Measurements from ENCODE around the gene FLVCR1.

DNA sequence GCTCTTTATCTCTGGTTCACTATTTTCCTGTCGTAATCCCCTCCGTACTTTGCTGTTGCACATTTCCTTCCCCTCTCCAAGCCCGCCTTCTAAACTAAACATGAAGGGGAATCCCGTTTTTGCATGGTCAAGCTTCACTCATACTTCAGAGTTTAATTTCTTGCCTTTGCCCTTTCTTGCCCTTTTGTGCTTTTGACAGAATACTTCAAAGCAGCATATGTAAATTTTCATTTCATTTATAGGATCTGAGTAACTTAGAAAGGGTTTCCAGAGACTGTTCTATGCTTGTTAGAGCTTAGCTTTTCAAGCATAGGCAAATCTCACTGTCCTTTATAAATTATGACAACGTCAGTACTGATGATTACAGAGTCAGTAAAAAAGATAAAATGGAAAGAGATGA lies 38.3 kb upstream of the FLVCR1 start:
- TF ChIP-seq, protein P1, sequence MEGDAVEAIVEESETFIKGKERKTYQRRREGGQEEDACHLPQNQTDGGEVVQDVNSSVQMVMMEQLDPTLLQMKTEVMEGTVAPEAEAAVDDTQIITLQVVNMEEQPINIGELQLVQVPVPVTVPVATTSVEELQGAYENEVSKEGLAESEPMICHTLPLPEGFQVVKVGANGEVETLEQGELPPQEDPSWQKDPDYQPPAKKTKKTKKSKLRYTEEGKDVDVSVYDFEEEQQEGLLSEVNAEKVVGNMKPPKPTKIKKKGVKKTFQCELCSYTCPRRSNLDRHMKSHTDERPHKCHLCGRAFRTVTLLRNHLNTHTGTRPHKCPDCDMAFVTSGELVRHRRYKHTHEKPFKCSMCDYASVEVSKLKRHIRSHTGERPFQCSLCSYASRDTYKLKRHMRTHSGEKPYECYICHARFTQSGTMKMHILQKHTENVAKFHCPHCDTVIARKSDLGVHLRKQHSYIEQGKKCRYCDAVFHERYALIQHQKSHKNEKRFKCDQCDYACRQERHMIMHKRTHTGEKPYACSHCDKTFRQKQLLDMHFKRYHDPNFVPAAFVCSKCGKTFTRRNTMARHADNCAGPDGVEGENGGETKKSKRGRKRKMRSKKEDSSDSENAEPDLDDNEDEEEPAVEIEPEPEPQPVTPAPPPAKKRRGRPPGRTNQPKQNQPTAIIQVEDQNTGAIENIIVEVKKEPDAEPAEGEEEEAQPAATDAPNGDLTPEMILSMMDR (IDR thresholded peaks at IDR 0.05) = no peak
- no peak for TF ChIP-seq POLR2A (IDR thresholded peaks at IDR 0.05)

Measured in Peyer's patch (tissue), 4 donors.